Dermis microvascular lymphatic vessel endothelial cell (primary cell): Measurements from ENCODE around the gene LACTB. TPM values are rescaled to one million over a fixed set of nuclear protein-coding genes. Genes with fewer than 3 reads are reported as not detected.

Source experiments
- DNase-seq, 2 donors: peaks; one replicate each; pipeline versions ENCODE4 v3.0.0 to v3.0.0-alpha.2; 2010; ENCODE audit warnings: low read depth in 2 of 2
- total RNA-seq: library from RNA; depleted of rRNA; stranded (reverse); fragments of >200 nt; gene quantifications from 2 replicates; pipeline ENCODE4 v1.2.1, GENCODE V29; 2014

LACTB gene
- total RNA-seq, 1 donor from 2014 or later, result 19.9 TPM

DNA sequence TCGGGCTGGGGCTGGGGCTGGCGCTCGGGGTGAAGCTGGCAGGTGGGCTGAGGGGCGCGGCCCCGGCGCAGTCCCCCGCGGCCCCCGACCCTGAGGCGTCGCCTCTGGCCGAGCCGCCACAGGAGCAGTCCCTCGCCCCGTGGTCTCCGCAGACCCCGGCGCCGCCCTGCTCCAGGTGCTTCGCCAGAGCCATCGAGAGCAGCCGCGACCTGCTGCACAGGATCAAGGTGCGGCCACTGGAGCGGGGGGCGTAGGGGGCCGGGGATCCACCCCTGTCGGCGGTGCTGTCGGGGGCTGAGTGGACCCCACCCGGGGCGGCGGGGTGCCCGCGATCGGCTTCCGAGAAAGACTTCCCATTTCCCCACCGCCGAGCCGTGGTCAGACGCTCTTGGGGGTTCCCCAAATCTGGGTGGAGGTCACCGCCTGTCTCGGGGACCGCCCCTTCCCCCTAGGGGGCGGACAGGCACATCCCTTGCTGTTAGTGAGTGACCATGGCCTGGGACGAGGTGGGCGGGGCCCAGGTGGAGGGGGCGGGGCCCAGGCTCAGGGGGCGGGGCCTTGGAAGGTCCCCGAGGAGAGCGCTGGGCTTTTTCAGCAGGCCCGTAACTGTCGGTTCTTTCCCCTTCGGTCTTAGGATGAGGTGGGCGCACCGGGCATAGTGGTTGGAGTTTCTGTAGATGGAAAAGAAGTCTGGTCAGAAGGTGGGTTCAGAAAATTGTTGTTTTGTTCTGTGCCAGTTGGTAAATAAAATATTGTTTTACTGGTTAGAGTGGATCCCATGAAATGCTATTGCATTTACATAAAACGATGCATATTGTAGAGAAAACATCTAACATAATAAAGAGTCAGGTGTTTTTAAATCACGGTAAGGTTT lies 578 bp downstream of the LACTB start:
- peak; percentile 55 to 89 for DNase-seq

DNA sequence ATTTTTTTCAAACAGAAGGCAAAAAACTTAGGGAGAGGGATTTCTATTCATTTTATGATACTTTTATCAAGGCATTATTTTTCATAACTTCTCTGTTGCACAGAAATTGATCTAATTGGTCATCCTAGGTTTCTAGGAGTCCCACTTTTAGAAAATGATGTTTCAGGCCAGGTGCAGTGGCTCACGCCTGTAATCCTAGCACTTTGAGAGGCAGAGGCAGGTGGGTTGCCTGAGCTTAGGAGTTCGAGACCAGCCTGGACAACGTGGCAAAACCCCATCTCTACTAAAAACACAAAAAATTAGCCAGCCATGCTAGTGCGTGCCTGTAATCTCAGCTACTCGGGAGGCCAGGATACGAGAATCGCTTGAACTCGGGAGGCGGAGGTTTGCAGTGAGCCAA lies 2.8 kb downstream of the LACTB start:
- no peak for DNase-seq

DNA sequence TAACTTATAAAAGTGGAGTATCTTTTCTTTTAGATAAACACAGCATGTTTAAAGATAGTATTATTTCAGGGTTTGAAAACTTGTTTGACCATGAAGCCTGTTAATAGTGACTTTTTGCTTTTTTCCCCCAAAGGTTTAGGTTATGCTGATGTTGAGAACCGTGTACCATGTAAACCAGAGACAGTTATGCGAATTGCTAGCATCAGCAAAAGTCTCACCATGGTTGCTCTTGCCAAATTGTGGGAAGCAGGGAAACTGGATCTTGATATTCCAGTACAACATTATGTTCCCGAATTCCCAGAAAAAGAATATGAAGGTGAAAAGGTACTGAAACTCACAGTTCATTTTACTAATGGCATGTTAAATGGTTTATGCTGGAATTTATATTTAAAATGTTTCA lies 5.1 kb downstream of the LACTB start:
- DNase-seq, result no peak

DNA sequence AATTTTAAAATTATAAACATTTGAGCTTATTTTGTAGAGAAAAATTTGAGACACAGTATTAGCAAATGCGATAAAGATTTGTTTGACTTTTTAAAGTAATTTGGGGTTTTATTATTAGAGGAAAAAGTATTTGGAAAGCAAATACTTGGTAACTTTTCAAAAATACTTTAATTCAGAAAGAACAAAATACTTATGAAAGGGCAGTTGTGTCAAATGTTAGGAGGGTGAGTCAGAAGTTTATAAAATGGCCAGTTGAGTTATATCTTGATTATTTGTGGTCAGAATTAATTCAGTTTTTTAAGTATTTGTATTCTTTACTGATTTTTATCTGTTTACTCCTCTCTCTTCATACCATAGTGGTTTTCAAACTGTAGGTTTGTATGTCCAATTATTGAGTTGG lies 12.1 kb downstream of the LACTB start:
- peak in 1 of 2 donors; percentile 30 for DNase-seq

DNA sequence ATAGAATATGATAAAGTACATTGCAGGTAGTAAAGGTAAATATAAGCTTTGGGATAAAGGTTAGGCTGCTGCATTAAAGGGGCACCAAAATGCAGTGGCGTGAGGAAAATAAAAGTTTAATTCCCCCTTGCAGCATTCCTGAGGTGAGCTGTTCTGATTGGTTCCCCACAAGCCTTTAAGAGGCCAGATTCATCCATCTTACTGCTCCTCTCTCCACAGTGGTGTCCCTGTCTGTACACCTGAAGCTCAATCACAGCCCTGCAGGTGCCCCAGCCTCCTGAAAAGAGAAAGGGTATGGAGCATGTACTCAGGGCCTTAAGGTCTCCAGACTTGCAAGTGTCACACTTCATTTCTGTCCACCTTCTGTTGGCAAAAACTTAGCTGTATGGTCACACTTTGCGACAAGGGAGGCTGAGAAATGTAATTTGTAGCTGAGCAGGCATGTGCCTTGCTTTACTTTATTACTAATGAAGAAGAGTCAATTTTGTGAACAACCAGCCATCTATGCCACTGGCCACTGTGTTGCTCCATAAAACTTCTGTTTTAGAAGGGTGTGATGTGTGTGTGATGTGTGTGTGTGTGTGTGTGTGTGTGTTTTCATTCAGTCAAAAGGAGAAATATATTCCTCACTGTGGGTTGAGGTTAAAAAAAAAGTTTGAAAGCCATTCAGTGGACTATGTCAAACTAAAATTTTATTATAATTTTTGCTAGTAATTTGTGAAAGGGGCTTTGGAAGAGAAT lies 12.8 kb downstream of the LACTB start:
- DNase-seq, result no peak

DNA sequence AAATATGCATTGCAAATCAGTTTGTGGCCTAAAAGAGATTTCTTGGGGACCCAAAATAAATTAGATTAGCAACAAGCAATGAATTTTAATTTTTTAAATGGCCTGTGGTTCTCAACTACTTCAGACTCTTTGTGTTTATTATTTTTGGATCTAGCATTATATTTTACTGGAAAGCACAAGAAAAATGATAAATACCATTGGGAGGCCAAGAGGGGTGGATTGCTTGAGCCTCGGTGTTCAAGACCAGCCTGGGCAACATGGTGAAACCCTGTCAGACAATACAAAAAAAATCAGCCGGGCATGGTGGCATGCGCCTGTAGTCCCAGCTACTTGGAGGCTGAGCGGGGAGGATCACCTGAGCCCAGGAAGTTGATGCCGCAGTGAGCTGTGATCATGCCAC lies 13.6 kb downstream of the LACTB start:
- DNase-seq, result no peak

DNA sequence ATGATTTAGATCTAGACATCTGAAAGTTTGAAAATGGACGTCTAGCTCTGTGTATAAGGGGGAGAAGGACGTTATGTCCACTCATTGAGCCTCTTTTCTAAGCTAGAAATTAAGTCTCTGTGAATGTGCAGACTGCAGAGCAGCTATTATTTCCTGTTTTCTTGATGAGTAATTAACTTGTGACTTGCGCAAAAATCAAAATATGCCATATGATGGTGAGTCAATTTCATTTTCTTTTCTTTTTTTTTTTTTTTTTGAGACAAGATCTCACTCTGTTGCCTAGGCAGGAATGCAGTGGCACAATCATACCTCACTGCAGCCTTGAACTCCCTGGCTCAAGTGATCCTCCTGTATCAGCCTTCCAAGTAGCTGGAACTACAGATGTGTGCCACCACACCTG lies 14.1 kb downstream of the LACTB start:
- DNase-seq, result peak; percentile 61 to 92

DNA sequence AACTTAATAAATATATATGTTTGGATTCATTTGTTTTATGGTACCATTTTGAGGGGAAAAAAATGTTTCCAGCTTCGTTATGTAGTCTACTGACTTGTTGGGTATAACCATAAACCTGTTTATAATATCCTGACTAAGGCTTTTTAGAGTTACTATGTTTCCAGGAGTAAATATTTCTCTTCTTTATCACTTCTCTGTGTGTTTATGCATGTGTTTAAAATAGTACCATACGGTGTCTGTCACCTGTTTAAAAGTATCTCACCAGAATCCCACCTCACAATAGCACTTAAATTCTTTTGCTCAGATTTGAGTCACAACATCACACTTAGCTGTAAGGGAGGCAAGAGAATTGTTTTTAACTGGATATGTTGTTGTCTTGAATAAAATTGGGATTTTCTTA lies 15.1 kb downstream of the LACTB start:
- peak in 1 of 2 donors; percentile 33 for DNase-seq

DNA sequence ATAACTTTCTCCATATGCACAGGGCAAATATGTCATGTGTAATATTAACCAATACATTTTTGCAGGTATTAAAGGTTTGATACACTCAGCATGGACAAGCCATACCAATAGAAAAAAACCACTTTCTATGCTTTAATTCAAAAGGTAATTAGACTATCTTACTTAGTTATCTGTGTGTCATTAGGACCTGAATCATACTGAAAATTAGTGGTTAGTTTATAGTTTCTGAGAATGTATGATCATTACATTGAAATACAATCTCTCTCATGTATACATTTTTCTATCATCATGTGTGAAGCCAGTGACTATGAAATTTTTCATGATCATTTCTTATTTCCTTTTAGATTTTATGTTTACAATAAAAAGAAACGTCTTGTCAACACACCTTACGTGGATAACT lies 19.3 kb downstream of the LACTB start:
- no peak for DNase-seq

DNA sequence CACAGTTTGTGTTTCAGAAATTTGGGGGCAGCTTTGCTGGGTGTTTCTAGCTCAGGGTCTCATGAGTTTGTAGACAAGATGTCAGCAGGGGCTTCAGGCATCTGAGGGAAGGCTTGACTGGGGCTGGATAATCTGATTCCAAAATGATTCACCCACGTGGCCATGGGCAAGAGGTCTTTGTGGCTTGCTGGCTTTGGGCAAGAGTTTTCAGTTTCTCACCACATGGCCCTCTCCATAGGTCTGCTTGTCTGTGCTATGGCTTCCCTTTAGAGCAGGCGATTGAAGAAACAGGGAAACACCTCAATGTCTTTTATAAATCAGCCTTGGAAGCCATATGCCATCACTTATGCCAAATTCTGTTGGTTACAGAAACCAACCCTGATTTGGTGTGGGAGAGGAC lies 23.8 kb downstream of the LACTB start:
- no peak for DNase-seq

DNA sequence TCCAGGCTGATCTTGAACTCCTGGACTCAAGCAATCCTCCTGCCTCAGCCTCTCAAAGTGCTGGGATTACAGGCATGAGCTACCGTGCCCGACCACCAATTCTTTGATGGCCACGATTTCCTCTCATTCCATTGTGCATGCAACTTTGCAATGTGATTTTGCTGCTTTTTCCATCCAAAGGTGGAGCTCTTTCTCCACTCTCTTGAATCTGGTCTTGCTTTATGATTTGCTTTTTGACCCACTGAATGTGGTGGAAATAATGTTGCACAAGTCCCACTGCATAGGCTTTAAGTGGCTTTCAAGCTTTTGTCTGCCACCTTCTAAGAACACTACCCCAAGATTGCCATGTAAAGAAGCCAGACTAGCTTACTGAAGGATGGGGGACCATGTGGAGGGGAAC lies 25.0 kb downstream of the LACTB start:
- DNase-seq, result no peak

DNA sequence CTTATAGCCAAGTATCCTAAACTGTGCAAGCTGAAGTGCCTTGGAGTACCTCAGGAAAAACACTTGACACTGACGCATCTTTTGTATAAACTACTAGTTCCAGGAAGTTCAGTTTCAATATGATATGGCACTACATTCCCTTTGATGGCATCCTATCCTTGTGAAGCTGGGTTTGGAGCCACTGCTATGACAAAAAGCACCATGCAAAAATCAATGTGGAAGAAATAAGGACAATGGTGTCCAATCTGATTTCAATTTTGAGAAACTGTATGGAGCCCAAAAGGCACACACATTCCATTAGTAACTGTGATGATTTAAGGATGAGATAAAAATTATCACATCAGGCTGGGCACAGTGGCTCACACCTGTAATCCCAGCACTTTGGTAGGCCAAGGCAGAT lies 30.0 kb downstream of the LACTB start:
- DNase-seq, result no peak

DNA sequence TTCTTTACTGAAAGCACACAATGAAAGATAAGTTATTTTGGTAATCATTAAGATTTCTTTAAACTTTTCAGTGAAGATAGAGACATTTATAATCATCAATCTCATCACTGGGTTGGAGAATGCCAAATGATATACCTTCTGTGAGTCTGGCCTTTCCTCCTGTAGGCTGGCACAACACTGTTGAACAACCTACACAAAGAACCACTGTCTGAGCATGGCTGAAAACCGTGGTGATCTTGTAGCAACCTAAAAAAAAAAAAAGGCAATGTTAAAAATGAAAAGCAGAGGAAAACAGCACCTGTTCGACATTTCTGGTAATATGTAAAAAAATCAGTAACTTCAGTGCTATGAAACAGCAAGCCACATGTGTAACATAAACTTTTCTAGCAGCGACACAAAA lies 33.8 kb downstream of the LACTB start:
- no peak for DNase-seq

DNA sequence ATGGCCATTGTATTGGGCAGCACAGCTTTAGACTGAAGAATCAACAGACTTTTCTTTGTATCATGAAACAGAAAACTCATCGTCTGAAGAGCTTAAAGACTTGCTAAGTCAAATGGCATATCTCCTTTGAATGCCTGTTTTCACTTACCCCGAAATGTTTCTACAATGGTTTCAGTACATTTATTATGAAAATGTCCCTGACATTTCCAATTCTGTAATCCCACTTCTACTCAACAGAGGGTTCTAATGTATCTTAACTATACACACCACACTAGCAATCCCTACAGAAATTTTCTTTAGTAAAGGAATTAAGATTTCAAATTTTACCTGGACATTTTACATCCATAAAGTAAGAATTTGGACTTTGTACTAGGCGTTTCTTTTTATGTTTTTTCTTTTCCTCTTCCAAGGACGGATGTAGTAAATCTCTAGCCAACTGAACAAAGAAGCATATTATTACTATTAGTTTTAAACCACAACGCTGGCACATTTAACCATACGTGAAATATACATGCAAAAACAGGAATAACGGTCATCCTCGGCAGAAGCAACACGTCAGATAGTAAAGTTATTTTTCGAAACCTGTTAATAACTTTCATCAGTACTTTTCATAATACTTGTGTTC lies 34.5 kb downstream of the LACTB start:
- no peak for DNase-seq

DNA sequence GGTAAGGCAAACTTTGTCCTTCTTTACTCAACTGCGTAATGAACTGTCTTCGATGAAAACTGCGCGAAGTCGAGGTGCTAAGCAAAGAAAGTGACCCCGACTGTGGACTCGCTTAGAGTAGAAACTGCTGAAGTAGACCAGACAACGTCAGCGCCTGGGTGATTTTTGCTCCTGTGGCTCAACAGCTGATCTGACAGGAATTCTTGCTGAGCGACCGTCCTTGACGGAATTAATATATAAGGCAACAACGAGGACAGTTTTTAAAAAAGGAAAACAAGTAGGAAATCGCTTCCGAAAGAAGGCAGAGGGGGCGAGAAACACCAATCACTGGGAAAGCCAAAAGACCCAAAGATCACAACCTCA lies 35.1 kb downstream of the LACTB start:
- peak in 1 of 2 donors; percentile 55 for DNase-seq

DNA sequence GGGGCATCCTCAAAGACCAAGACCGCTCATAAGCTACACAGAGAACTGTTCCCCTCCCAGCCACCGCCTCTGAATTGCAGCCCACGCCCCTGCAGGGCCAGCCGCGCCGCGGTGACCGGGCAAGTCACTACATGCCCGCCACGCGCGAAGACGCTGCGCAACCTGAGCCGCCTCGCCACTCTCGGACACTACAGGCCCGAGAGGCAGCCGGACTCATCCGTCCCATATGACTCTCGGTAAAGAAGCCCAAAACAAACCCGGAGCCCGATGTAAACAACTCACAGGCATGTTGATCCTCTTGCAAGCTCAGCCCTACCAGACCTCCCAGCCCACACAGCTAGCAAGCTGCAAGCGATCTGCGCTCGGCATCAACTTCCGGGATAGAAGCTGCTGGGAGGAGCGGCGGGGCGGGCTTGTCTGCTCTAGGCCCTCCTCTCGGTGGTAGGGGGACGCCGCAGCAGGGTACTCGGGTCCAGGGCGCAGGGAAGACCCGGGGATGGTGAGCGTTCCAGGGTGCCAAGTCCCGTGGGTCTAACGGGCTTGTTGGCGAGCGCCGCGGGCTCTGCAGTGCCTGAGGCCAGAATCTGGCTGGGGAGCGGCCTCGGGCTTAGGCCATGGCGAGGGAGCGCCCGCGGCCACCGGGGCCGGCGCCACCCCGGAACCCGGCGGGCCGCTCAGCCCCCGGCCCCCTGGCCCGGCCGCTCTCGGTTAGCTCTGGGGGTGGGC lies 35.6 kb downstream of the LACTB start, which contains the start of gene RPS27L:
Gene RPS27L (minus strand): TSS at position 360 of the 726 bp plus-strand sequence. CDS start 72 bp downstream, at position 288.
- DNase-seq, result peak; percentile 84 to 96

DNA sequence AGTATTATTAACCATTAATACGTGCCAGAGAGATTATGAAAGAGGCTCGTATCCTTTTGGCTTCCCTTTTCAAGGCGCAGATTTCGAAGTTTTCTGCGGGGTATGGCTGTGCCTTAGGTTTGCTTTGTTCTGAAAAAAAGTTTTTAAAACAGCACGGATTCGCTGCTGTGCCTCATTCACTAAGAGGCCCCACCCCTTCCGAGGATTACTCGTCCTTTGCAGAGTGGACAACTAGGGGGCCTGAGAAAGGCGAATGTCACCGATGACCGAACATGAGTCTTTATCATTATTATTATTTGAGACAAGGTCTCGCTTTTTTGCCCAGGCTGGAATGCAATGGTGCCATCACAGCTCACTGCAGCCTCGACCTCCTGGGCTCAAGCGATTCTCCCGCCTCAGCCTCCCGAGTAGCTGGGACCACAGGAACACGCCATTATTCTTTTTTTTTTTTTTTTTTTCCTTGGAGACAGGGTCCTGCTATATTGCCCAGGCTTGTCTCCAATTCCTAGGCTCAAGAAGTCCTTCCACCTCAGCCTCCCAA lies 36.3 kb downstream of the LACTB start:
- DNase-seq, result peak in 1 of 2 donors; percentile 83

DNA sequence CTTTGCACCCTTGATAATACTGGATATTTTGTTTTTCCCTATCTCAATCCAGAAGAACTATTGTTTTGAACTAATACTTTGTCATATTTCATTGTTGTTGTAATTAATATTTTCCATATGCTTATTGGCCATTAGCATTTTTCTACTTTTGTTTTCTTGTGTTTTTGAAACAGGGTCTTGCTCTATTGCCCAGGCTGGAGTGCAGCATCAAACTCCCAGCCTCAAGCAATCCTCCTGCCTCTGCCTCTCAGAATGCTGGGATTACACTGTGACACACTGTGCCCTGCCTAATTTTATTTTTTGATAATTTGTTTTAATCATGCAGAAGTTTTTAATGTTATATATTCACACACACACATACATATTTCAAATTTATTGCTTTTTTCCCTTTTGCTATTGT lies 39.0 kb downstream of the LACTB start:
- no peak for DNase-seq

DNA sequence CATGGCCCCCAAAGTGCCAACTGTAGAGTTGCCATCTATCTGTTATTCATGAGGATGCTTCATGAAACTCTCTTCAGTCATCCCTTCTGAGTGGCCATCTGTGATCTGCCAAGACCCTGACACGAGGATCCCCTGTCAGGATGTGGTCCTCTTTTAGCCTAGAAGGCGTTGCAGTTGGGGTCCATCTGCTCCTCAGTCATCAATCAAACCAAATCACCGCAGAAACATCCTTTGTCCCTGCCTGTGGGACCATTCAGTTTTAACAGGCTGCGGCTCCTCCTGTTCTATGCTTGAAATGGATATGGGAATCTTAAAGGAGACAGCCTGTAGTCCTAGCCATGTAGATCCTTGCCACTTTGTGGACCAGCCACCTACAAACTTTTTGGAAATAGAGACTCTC lies 41.6 kb downstream of the LACTB start:
- DNase-seq, result no peak

DNA sequence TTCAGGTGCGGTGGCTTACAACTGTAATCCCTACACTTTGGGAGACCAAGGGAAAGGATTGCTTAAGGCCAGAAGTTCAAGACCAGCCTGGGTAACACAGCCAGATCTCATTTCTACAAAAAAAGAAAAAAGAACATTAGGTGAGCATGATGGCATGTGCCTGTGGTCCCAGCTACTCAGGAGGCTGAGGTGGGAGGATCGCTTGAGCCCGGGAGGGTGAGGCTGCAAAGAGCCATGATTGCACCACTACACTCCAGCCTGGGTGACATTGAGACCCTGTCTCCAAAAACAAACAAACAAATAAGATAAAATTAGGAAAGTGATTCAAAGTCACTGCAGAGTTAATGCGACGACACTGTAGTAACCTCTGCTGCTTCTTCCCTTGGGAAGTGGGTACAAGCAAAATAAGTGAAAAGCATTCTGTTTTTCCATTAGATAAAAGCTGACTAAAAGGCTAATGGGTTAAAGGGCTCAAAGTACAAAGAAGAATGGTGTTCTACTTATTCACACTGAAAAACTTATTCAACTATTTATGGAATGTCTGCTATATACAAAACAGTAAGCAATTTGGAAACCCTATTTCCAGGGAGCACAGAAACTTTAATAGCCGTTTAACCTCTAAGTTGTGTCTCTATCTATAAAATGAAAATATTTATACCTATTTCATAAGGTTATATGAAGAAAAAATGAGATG lies 43.7 kb downstream of the LACTB start:
- no peak for DNase-seq

DNA sequence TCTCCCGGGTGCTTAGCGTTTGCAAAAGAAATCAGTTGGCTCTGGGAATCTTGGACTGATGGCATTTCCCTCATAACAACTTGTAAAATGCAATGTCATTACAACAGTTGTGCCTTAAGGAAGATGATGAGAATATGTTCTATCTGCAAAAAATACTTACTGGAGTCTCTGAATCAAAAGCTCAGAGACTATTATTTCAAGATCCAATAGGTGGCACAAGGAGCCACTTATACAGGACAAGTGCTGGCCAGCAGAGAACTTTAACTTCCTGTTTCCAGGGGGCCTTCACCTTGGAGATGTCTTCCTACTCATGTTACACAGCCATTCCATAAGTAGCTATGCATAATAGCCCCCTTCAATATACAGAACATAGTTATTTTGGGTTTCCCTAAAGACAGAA lies 44.6 kb downstream of the LACTB start:
- peak in 1 of 2 donors; percentile 25 for DNase-seq
